HG02642 (cell line): ENCODE results near the gene CAPN1.
"Not testable (repeated sequence)": the region's sequence is repeated elsewhere in the genome, so short reads cannot be mapped to it uniquely, and the experiment has no call there.

Experiments used
- ATAC-seq: cut with Tn5 transposase; IDR thresholded peaks from one replicate; pipeline ENCODE4 v1.9.1; 2021; ENCODE audit warnings: mild to moderate bottlenecking; ENCODE audit not compliant: unreplicated experiment, poor library complexity

Gene CAPN1

DNA sequence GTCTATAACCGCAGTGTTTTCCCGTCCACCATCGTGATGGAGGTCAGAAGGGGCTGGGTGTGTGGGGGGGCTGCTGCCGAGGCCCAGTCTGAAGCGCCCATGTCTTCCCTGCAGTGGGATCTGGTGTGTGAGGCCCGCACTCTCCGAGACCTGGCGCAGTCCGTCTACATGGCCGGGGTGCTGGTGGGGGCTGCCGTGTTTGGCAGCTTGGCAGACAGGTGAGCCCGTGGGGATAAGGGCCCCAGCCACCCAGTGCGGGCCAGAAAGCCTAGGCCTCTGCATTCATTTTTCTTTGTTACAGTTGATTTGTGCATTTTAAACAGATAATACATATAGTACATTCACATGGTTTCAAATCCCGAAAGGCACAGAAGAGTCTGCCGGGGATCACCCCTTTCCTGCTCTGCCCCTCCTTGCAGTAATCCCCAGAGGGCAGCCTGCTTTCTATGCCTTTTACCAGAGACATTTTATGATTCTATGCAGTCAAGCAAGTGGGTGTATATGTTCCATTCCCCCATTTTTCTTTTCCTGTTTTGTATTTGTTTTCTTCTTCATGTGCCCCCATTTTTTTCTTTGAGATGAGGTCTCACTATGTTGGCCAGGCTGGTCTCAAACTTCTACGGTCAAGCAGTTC is 32.6 kb downstream of the CAPN1 start:
- ATAC-seq: no peak

DNA sequence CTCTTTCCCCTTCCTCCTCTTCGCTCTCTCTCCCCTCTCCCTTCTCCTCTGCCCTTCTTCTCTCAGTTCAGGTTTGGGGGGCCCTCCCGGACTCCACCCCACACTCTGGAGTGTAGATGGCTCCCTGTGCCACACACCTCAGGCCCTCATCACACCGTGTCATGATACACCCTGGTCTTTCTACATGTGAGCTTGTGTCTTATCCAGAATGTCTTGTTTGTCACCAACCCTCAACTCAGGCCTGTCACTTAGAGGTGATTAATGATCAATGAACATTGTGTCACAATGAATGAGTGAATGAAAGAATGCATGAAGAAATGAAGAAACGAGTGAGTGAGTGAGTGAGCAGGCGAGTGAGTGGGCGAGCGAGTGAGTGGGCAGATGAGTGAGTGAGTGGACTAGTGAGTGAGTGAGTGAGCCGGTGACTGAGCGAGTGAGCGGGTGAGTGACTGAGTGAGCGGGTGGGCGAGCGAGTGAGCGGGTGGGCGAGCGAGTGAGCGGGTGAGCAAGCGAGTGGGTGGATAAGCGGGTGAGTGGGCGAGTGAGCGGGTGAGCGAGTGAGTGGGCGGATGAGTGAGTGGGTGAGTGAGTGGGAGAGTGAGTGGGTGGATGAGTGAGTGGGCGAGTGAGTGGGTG is 33.8 kb downstream of the CAPN1 start:
- no peak for ATAC-seq

DNA sequence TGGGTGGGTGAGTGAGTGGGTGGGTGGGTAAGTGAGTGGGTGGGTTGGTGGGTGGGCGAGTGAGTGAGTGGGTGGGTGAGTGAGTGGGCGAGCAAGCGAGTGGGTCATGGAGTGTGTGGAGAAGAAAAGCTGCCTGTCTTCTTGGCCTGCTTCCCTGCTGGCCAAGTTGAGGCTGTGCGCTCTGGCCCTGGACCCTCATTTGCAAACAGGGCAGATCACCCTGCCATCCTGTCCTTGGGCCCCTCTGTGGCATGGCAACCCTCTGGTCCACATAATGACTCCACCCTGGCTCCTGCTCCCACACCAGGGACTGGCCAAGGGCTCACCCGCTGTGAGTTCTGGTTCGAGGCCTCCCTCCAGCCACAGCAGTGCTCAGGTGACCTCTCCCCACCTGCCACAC is 35.1 kb downstream of the CAPN1 start:
- ATAC-seq: no peak

DNA sequence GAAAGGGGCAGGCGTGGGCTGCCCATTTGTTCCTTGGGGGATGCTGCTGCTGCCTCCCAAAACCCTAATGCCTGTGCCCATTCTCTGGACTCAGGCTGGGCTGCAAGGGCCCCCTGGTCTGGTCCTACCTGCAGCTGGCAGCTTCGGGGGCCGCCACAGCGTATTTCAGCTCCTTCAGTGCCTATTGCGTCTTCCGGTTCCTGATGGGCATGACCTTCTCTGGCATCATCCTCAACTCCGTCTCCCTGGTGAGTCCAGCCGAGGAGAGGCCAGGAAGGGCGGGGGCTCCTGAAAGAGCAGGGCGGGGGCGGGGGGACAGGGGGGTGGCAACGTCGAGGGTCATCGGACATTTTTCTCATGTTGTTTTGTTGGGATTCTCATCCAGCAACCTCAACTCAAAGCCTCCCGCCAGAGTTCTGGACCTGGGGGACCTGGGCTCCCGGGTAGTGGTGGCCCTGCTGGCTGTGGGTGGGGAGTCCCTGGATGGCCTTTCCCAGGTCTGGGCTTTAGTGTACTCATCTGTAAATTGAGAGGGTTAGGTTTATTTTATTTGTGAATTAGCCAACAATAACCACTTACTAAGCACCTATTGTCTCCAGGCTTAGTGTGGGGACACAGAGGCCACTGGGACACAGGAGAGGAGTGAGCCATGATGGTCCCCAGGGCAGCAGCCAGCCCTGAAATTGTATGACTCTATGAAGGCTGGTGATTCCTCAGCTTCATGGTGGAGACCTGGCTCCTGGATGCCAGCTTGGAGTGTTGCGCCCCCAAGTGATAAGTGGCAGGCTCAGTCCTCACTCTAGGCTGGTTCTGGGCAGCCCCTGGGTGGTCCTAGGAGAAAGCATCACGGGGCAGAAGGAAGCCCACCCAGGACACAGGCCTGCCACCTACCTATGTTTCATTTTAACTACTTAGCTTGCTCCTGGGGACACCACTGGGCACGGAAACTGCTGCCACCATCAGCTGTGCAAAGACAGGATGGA is 36.0 kb downstream of the CAPN1 start:
- no peak for ATAC-seq

DNA sequence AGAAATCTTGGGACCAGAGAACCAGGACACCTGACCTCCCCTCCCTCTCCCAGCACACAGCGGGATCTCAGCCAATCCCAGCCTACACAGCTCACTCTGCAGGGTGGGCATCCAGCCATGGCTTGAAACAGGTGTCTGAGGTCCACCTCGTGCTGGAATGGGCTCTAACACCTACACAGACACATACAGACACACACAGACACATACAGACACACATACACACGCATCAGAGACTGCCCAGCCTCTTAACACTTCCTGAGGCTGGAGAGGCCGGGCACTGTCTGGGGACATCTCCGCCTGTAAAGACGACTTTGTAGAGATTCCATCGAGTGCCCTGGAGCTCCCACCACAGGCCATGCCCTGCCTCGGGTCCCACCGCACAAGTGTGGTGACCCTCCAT is 36.7 kb downstream of the CAPN1 start:
- no peak for ATAC-seq

DNA sequence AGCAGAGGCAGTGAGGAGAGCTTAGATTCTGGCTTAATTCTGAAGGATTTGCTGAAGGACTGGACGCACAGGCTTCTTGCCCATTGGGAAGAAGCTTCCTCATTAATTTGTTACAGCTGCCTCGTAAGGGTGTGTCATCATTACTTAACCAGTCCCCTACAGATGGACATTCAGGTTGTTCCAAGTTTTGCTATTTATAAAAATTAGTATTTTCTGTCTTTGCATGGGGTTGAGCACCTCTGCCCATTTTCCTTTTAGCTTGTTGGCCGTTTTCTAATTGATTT is 38.1 kb downstream of the CAPN1 start:
- no peak for ATAC-seq

DNA sequence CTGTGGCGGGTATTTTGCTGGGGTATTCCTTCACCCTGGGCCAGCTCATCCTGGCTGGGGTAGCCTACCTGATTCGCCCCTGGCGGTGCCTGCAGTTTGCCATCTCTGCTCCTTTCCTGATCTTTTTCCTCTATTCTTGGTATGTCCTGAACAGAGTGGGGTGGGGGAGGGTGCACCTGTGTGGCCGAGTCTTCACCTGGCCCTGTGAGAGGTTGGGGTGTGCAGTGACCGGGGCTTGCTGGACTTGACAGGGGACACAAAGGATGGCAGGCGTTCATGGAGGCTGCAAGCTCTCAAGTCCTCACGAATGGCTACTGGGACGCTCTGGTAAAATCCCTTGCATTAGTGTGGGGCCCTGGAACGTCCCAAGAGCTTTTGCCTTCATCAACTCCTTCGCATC is 39.3 kb downstream of the CAPN1 start:
- ATAC-seq: no peak

DNA sequence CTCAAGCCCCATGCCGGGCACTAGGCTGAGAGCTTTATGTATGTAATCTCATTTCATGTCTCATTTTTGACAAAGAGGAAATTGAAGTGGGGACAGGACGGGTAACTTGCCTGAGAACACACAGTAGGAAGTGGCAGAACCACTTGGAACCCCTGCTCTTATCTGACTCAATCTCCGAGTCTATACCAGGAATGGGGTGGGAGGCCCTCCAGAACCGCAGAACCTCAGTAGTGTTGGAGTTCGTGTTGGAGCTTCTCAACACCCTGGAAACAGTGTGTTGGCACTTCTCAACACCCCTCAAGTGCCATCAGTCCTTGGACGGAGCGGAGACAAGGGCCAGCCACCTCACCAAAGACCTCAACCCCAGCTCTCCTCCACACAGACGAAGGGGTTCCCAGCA is 41.3 kb downstream of the CAPN1 start:
- no peak for ATAC-seq

DNA sequence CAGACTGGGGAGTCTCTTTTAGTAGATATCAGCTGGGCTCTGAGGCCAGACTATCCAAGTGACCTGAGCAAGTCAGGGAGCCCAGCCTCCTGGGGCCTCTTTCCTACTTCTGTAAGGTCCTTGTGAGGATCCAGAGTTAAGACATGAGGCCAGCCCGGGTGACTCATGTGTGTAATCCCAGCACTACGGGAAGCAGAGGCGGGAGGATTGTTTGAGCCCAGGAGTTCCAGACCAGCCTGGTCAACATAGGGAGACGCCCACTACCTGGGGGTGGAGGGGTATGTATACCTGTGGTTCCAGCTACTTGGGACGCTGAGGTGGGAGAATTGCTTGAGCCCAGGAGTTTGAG is 43.2 kb downstream of the CAPN1 start:
- ATAC-seq: no peak

DNA sequence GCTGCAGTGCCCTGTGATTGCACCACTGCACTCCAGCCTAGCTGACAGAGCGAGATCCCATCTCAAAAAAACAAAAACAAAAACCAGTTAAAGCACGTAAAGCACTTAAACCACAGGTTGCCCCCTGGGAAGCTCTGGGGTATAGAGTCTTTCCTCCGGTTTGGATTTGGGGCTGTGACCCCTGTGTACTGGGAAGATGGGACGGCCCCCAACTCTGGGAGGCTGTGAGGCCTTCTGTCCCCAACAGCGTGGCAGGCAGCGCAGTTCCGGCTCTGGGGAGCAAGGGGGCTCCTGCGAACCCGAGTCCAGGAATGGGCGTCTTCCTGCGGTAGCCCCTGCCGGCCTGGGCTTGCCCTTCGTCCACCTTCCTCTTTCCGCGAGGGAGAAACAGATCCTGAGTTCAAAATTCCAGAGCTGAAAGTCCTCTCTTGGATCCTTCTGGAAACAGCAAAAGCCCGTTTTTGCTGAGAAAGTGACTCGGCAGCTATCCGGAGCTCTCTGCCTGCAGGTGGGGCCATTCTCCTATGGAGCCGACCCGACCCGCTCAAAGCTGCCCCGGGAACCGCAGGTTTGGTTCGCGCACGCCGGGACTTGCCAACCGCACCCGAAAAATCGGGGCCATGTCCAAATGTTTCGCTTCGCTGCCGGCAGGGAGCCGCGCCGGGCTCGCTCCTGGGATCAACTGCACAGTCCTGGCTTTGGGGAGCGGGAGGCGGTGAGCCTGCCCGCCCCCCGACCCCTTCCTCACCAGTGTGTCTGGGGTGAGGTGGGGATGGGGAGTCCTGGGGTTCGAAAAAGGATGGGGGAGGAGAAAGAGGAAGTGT is 43.8 kb downstream of the CAPN1 start:
- ATAC-seq: no peak

DNA sequence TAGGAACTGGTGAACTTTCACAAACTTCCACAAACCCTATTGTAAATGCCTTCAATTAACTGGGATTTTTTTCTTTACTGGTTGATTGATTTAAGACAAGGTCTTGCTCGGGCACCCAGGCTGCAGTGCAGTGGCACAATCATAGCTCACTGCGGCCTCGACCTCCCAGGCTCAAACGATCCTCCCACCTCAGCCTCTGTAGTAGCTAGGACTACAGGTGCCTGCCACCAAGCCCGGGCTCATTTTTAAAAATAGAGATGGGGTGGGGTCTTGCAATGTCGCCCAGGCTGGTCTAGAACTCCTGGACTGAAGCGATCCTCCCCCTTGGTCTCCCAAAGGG is 44.3 kb downstream of the CAPN1 start:
- ATAC-seq: no peak

DNA sequence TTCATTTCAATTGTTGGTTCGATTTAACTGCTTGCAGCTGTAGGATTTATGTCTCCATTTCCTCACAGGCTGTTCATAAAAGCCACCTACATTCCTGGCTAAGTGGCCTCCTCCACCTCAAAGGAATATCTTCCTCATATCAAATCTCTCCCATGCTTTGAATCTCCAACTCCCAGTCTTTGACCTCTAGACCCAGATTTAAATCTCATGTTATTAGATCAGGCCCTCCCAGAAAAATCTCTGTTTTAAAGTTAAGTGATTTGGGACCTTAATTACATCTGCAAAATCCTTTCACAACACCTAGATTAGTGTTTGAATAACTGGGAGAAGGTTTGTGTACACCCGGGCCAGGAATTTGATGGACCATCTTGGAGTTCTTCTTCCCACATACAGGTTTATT is 46.2 kb downstream of the CAPN1 start:
- ATAC-seq: no peak

DNA sequence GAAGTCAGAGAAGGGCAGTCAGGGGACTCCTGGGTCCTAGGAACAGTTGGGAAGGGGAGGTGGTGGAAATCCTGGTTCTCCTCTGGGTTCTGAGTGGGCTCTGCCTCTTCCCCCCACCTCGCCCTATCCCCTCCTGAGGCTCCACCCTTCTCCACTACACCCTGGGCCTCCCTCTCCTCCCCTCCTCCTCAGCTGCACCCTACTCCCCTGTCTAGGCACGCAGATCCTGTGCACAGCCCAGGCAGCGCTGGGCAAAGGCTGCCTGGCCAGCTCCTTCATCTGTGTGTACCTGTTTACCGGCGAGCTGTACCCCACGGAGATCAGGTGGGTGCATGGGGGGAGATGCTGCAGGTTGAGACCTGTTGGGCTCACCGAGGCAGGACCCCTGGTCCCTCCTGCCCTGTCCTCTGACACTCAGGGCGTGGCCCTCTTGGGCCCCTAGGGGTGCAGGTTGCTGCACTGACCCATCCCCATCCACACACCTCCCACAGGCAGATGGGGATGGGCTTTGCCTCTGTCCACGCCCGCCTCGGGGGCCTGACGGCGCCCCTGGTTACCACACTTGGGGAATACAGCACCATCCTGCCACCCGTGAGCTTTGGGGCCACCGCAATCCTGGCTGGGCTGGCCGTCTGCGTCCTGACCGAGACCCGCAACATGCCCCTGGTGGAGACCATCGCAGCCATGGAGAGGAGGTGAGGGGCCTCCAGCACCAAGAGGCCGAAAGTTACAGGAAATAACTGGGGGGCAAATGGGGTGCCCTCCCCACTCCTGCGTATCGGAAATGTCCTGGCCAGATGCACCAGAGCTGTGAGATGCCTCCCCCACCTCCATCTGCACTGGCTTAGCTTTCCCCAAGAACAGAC is 54.7 kb downstream of the CAPN1 start:
- no peak for ATAC-seq

DNA sequence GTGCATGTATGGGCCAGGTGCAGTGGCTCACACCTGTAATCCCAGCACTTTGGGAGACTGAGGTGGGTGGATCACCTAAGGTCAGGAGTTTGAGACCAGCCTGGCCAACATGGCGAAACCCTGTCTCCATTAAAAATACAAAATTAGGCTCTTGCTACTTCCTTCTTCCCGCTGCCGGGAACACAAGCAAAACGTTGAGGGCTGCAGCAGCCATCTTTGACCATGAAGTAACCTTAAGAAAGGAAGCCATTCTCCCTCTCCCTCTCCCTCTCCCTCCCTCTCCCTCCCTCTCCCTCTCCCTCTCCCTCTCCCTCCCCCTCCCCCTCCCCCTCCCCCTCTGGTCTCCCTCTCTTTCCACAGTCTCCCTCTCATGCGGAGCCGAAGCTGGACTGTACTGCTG is 56.6 kb downstream of the CAPN1 start:
- ATAC-seq: not testable (repeated sequence)

DNA sequence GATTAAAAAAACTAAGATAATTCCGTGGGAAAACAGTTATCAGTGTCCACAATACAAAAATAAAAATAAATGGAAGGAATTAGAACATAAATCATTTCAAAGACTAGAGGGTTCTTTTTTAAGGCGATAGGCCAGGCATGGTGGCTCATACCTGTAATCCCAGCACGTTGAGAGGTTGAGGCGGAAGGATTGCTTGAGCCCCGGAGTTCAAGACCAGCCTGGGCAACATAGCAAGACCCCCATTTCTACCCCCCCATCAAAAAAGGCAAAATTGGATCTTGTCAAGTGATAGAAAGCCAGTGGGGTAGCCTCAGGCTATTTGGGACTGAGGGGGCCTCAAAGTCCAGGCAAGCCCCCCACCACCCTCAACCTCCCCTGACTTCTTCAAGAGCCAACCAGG is 59.4 kb downstream of the CAPN1 start:
- no peak for ATAC-seq

DNA sequence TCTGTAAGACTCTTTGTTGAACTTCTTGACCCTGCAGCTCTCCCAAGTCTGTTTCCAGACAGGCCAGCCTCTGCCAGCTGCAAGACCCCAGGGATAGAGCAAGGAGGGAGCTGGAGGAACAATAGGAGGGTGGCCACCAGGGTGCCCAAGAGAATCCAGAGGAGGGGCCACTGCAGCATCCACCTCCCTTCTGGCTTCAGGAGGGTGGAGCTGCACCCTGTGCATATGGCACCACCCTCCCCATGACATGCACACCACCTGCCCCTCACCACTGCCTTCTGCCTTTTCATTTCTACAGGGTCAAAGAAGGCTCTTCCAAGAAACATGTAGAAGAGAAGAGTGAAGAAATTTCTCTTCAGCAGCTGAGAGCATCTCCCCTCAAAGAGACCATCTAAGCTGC is 60.0 kb downstream of the CAPN1 start:
- ATAC-seq: no peak

DNA sequence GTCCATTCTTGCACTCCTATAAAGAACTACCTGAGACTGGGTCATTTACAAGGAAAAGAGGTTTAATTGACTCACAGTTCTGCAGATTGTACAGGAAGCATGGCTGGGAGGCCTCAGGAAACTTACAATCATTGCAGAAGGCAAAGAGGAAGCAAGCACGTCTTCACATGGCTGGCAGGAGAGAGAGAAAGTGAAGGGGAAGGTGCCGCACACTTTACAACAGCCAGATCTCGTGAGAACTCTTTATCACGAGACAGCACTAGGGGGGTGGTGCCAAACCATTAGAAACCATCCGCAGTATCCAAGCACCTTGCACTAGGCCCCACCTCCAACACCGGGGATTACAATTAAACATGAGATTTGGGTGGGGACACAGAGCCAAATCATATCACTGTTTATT is 60.7 kb downstream of the CAPN1 start:
- ATAC-seq: no peak

DNA sequence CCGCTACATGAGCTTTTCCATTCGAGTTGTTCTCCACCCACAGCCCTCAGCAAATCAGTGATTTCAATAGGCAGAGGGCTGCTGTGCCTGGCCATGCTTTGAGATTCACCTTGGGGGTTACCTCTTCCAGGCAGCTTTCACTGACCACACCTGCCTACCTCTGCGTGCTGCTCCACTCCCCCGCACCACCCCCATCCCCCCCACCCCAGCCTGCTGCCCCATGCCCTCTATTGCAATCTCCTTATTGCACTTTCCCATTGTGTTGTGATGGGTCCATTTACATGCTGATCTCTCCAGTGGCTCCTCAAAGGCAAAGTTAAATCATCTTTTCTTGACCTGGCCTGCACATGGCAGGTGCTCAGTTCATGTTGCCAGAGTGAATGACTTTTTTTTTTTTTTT is 62.1 kb downstream of the CAPN1 start:
- ATAC-seq: no peak

DNA sequence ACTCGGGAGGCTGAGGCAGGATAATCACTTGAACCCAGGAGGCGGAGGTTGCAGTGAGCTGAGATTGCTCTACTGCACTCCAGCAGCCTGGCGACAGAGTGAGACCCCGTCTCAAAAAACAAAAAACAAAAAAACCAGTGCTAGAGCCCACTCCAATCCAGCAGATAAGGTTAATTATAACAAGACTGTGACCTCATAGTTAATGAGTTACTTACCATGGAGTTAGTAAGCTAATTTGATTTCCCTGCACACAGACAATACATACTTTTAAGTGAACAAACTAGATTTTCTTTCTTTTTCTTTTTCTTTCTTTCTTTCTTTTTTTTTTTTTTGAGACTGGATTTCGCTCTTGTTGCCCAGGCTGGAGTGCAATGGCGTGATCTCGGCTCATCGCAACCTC is 63.3 kb downstream of the CAPN1 start:
- not testable (repeated sequence) for ATAC-seq

DNA sequence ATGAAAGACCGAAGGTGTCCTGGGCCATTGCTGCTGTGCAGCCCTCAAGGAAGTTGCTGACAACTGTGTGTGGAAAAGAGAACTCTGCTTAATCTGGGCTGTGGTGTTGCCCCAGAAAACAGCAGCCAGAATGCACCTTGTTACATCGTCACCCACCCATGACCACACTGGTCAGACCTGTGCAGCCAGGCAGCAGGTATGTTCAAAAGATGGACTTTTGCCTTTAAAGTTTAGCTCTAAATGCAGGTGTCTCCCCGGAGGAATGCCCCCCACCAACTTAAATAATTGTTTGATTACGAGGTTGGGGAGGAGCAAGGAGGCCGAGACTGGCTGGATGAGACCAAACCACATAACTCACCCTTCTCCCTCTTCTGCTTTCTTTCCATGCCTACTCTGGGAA is 64.8 kb downstream of the CAPN1 start:
- ATAC-seq: no peak
